ENCODE measurements around the gene AFTPH. TPM values are rescaled to one million over a fixed set of nuclear protein-coding genes. Genes with fewer than 3 reads are reported as not detected.
"Not testable (repeated sequence)": the region's sequence is repeated elsewhere in the genome, so short reads cannot be mapped to it uniquely, and the experiment has no call there.

AFTPH gene
- total and polyA plus RNA-seq, 8 donors = 16.1 to 35.4 (median 19.6) TPM

GRCh38 chr2:64525317-64525613, 1.1 kb downstream of the AFTPH start:
- DNase-seq = no peak
- no peak for FAIRE-seq
- ATAC-seq = peak in 1 of 4 donors; percentile 14
- intact Hi-C loops (cut with DNase I) = no loop called here
- peak overlapping the region; percentile 96 to 99 (median 98) for H3K27ac ChIP-seq
- H3K27me3 ChIP-seq = no peaks in the 10 kb centered on the region
- 2 to 4% methylated on average over 4 of the region's 4 CpGs for WGBS, 2 donors
- no peaks in the 10 kb centered on the region for H3K9me3 ChIP-seq
- H3K4me3 ChIP-seq = peak overlapping the region; percentile 80 to 98 (median 96)
- TF ChIP-seq CTCF (IDR thresholded peaks at IDR 0.05) = no peak
- peaks cover 0 to 25% (median 19%) of the 10 kb centered on the region in 3 donors for H3K4me1 ChIP-seq
- H3K36me3 ChIP-seq = no peaks in the 10 kb centered on the region

GRCh38 chr2:64526034-64526433, 1.9 kb downstream of the AFTPH start:
- intact Hi-C loops (cut with DNase I) = no loop called here
- H3K27me3 ChIP-seq = no peaks in the 10 kb centered on the region
- DNase-seq (no peak), FAIRE-seq (no peak), ATAC-seq (no peak)
- peak overlapping the region in 1 of 4 donors; percentile 99 for H3K27ac ChIP-seq
- peaks cover 0 to 25% (median 19%) of the 10 kb centered on the region in 3 donors for H3K4me1 ChIP-seq
- no peaks in the 10 kb centered on the region for H3K9me3 ChIP-seq
- WGBS, 2 donors = 7 to 13% methylated on average over 3 of the region's 3 CpGs
- no peaks in the 10 kb centered on the region for H3K36me3 ChIP-seq
- TF ChIP-seq CTCF (IDR thresholded peaks at IDR 0.05) = no peak
- H3K4me3 ChIP-seq = peak overlapping the region in 2 of 4 donors; percentile 96 to 98

GRCh38 chr2:64530946-64531345, 6.8 kb downstream of the AFTPH start:
- H3K36me3 ChIP-seq; H3K27ac ChIP-seq; H3K27me3 ChIP-seq; FAIRE-seq; H3K9me3 ChIP-seq; H3K4me3 ChIP-seq; ATAC-seq; intact Hi-C loops (cut with DNase I); DNase-seq: not testable (repeated sequence)
- peaks cover 8 to 52% (median 27%) of the 10 kb centered on the region in 3 donors for H3K4me1 ChIP-seq
- WGBS, 2 donors = 99 to 100% methylated on average over 2 of the region's 2 CpGs

- Histone ChIP-seq H3K27ac (peak overlapping the region in 1 of 4 donors; percentile 1), H3K4me1 (peaks cover 8 to 45% (median 18%) of the 10 kb centered on the region in 3 donors), H3K4me3 (no peak overlapping the region), H3K27me3 (no peaks in the 10 kb centered on the region), H3K36me3 (no peaks in the 10 kb centered on the region), H3K9me3 (no peaks in the 10 kb centered on the region)
- ATAC-seq = no peak
- no peak for FAIRE-seq
- no peak for TF ChIP-seq CTCF (IDR thresholded peaks at IDR 0.05)
- no peak for DNase-seq
- intact Hi-C loops (cut with DNase I) = no loop called here
These were observed 7.9 kb downstream of the AFTPH start for GRCh38 chr2:64532030-64532429.

- Histone ChIP-seq H3K27me3 (no peaks in the 10 kb centered on the region), H3K9me3 (no peaks in the 10 kb centered on the region), H3K27ac (no peak overlapping the region), H3K4me1 (peaks cover 21 to 47% (median 22%) of the 10 kb centered on the region in 3 donors), H3K36me3 (no peaks in the 10 kb centered on the region), H3K4me3 (no peak overlapping the region)
- no peak for TF ChIP-seq CTCF (IDR thresholded peaks at IDR 0.05)
- intact Hi-C loops (cut with DNase I) = no loop called here
- ATAC-seq (no peak), DNase-seq (no peak), FAIRE-seq (no peak)
These were observed 9.8 kb downstream of the AFTPH start for GRCh38 chr2:64533882-64534281.

- whole genome bisulfite sequencing, 2 donors = 65 to 66% methylated on average over 3 of the region's 3 CpGs
- no peak for TF ChIP-seq CTCF (IDR thresholded peaks at IDR 0.05)
- no peak for FAIRE-seq
- no peak for DNase-seq
- no peak for ATAC-seq
- Histone ChIP-seq H3K27ac (no peak overlapping the region), H3K9me3 (no peaks in the 10 kb centered on the region), H3K4me1 (peaks cover 26 to 52% (median 27%) of the 10 kb centered on the region in 3 donors), H3K36me3 (no peaks in the 10 kb centered on the region), H3K27me3 (no peaks in the 10 kb centered on the region), H3K4me3 (no peak overlapping the region)
- intact Hi-C loops (cut with DNase I) = no loop called here
These were observed 10.2 kb downstream of the AFTPH start for GRCh38 chr2:64534363-64534762.
